RWPE1 (cell line): ENCODE data around the gene FILIP1L.

Experiments used
- CTCF ChIA-PET: fragments of 350-600 bp; sonication (Branson Sonifier 250); formaldehyde crosslinking; extraction: SDS; loops from one replicate; lab custom pipeline; 2021; lab: Yijun Ruan, JAX
- POLR2A ChIA-PET: fragments of 400-600 bp; formaldehyde crosslinking; extraction: SDS; loops from one replicate; lab custom pipeline; 2020; ENCODE audit warnings: antibody characterized with exemption; ENCODE audit not compliant: low non-redundant PET; lab: Yijun Ruan, JAX
- DNase-seq: peaks from one replicate; pipeline ENCODE4 v3.0.0; 2012; ENCODE audit warnings: low spot score
- H3K27ac ChIP-seq: fragments of 450-650 bp; 2 replicates; pipeline ENCODE4 v1.5.1; 2017
- CTCF ChIP-seq: fragments of 450-650 bp; conservative IDR thresholded peaks from 2 replicates; pipeline ENCODE4 v1.5.1; 2017; ENCODE audit warnings: low read depth, mild to moderate bottlenecking

FILIP1L gene

GRCh38 chr3:100129941-100130340 lies 15.6 kb upstream of the FILIP1L start:
- ChIA-PET POLR2A (no interaction called here), CTCF (interaction anchor here (0.7 kb wide), 1 partner anchor 159 kb away, joined by 4 read pairs; no protein-coding TSS in a partner anchor)
- no peak overlapping the region for H3K27ac ChIP-seq
- DNase-seq, result no peak
- no peak for TF ChIP-seq CTCF

- ChIA-PET POLR2A (no interaction called here), CTCF (no interaction called here)
- TF ChIP-seq CTCF, result no peak
- no peak for DNase-seq
- no peak overlapping the region for H3K27ac ChIP-seq
These were observed 14.3 kb upstream of the FILIP1L start for GRCh38 chr3:100128565-100128964.

- CTCF ChIA-PET, result no interaction called here
- no peak overlapping the region for H3K27ac ChIP-seq
- no peak for TF ChIP-seq CTCF
- POLR2A ChIA-PET, result no interaction called here
- DNase-seq, result no peak
These were observed 13.5 kb upstream of the FILIP1L start for GRCh38 chr3:100127792-100128191.

- ChIA-PET CTCF (interaction anchor here (0.6 to 1.0 kb wide), 2 partner anchors 26 to 330 kb away, joined by 3 read pairs; no protein-coding TSS in a partner anchor), POLR2A (no interaction called here)
- no peak overlapping the region for H3K27ac ChIP-seq
- DNase-seq, result no peak
- TF ChIP-seq CTCF, result no peak
These were observed 11.0 kb upstream of the FILIP1L start for GRCh38 chr3:100125161-100125938.

- no peak for TF ChIP-seq CTCF
- H3K27ac ChIP-seq, result no peak overlapping the region
- POLR2A ChIA-PET, result no interaction called here
- DNase-seq, result no peak
- CTCF ChIA-PET, result no interaction called here
These were observed 10.0 kb upstream of the FILIP1L start for GRCh38 chr3:100124201-100124761.

- POLR2A ChIA-PET, result no interaction called here
- H3K27ac ChIP-seq, result no peak overlapping the region
- no peak for TF ChIP-seq CTCF
- CTCF ChIA-PET, result no interaction called here
- no peak for DNase-seq
These were observed 8.8 kb upstream of the FILIP1L start for GRCh38 chr3:100123112-100123511.
